Activated naive CD8-positive, alpha-beta T cell treated with anti-CD3 and anti-CD28 coated beads, Interleukin-2, amount 50 U/mL, for 16 hours (primary cell): ENCODE data around the gene ITGB3.
"Not testable (repeated sequence)": the region's sequence is repeated elsewhere in the genome, so short reads cannot be mapped to it uniquely, and the experiment has no call there.

ENCODE experiments used
- DNase-seq: peaks from one replicate; pipeline ENCODE4 v3.0.0-alpha.2; 2020; ENCODE audit warnings: low read depth, low spot score

The ITGB3 gene

GRCh38 chr17:47244697-47245096, 8.9 kb upstream of the ITGB3 start:
- no peak for DNase-seq

- DNase-seq: no peak
These were observed 7.5 kb upstream of the ITGB3 start for GRCh38 chr17:47246120-47246519.

DNA sequence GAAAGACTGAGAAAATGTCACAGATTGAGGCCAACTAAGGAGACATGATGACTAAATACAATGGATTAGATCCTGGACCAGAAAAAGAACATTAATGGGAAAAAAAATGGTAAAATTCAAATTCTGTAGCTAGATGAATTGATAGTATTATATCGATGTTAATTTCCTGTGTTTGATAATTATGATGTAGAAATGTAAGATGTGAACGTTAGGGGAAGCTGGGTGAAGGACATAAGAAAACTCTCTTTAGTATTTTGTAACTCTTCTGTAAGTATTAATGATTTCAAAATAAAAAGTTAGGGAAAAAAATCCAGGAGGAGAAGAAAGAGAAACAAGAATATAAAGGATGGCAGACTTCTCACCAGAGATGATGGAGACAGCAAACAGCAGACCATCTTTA, 2.8 kb upstream of the ITGB3 start:
- DNase-seq: no peak

DNA sequence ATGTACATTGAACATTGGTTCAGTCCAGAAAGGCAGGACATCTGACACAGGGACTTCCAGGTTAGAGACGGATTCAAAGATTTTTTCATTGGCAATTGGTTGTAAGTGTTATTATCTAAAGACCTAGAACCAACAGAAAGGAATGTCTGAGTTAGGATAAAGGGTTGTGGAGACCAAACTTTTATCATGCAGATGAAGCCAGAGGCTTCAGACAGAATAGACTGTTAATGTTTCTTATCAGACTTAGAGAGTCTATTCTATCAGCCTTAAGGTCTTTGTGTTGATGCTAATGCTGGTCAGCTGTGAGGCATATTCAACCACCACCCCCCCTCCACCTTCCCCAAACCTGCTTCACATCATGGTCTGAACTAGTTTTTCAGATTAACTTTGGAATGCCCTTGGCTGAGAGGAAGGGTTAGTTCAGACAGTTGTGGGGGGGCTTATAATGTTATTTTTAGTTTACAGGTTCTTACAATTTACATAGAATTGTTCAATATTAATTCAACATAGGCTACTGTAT, 2.1 kb upstream of the ITGB3 start:
- no peak for DNase-seq

- no peak for DNase-seq
These were observed 1.4 kb upstream of the ITGB3 start for GRCh38 chr17:47252209-47252608.

DNA sequence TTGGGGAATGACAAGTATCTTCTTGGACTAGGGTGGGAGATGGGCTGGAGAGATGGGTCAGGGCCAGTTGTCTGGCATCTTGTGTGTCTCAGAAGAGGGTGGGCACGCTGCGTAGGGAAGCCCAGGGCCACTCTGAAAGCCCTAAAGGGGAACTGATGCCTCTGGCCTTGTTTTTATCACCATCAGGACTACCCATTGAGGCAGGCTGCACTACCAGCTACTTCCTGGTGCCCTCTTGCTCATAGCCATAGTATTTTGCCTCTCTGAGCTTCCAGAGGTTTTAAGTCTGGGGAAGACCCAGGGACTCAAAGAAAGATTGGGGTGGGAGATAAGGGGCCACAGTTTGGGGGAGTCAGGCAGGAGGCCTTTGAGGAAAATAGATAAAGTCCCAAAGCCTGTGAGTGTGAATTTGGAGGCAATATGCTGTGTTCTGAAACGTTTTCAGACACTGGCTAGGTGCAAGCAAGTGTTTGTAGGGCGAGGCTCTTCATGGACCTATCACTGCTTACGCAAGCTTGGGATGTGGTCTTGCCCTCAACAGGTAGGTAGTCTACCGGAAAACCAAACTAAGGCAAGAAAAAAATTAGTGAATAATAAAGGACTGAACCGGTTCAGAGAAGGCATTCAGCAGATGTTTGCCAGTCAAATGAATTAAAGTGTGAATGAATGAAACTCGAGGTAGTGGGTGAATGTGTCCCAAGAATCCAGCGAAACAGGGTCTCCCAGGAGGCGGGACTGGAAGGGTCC, 688 bp upstream of the ITGB3 start:
- DNase-seq: no peak

GRCh38 chr17:47254403-47254943, 846 bp downstream of the ITGB3 start:
- no peak for DNase-seq

- no peak for DNase-seq
These were observed 4.2 kb downstream of the ITGB3 start for GRCh38 chr17:47257651-47258339.

- no peak for DNase-seq
These were observed 9.0 kb downstream of the ITGB3 start for GRCh38 chr17:47262586-47262985.

DNA sequence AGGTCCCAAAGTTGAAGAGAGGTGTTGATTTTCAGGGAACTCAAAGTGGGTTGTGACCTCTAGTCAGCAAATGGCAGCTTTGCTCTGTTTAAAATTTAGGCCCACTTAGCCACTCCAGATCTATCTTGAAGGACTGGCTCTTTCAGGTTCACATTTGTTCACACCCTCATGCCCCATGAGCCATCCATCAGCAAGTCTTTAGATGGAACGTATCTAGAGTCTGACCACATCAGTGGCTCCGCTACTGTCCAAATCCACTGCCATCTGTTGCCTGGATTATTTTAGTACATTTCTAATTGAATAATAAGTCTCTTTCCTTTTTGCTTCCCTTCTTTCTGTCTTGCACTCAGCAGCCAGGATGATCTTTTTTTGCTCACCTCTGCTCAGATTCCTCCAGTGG, 10.5 kb downstream of the ITGB3 start:
- DNase-seq: no peak

DNA sequence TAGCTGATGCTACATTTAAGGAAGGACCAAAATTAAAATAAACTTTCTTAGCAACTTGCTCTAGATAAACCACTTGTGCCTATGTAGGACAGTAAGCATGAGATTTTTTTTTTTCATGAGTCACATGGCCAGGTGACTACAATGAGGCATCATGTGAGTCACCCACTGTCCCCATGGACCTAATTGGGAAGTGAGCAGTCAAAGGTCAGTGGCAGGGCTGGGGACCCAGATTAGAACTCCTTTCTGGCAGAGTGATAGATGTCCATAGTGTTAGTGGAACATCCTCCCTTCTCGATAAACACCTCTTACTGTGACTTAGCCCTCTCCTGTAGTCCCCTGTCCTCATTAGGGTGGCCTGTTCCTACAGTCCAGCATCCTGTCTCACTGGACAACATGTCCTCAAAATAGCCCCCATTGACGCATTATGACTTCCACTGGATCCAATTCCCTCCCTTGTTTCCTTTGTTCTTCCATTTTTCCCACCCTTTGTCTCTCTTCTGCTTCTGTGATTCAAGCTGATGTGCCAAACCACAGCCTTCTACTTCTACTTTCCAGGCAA, 12.4 kb downstream of the ITGB3 start:
- DNase-seq: no peak

DNA sequence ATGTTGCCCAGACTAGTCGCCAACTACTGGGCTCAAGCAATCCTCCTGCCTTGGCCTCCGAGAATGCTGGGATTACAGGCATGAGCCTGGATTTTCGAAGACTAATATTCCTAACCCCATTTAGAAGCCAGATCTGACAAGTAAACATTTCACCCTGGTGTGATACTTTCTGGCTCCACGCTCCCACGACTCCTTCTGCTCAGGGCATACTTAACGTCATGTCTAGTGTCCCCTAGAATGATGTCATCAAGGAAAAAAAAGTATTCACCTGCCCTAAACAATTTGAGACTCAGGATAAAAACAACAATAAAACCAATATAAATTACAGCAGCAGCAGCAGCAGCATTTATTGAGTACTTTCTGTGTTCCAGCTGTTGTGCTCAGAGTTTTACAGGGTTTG, 13.2 kb downstream of the ITGB3 start:
- DNase-seq: no peak

GRCh38 chr17:47267354-47267828, 13.8 kb downstream of the ITGB3 start:
- DNase-seq: no peak

GRCh38 chr17:47268964-47269363, 15.3 kb downstream of the ITGB3 start:
- DNase-seq: not testable (repeated sequence)

GRCh38 chr17:47269561-47270280, 16.1 kb downstream of the ITGB3 start:
- DNase-seq: not testable (repeated sequence)

DNA sequence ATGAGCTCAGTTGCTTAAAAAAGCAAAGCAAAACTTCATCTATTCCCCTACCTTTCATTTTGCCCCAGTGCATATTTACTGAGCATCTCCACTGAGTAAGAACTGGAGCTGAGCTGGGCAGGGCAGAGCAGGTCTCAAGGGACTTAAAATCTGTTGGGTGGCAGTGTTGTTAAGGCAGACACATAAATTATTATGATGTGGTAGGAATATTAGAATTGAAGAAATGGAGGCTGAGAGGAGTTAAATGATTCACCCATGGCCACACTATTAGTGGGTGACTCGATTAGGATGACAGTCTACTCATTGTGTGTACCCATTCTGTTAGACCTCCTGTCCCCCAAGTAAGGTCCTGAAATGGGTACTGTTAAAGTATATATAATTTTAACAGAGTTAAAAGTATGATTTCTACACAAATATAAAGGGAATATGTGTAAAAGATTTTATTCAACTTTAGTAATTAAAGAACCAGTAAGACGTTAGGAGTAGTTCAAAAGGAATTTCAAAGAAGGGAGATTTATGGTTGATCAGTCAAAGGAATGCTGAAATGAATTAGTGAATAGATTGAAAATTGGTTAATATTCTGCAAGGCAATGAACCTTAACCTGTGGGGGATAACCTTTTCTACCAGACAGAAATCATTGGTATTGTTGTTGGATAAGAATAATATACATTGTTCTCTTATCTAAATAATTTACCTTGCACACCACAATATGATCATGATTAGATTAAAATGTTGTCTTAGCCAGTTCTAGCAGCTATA, 17.5 kb downstream of the ITGB3 start:
- no peak for DNase-seq

- no peak for DNase-seq
These were observed 18.9 kb downstream of the ITGB3 start for GRCh38 chr17:47272491-47272890.

DNA sequence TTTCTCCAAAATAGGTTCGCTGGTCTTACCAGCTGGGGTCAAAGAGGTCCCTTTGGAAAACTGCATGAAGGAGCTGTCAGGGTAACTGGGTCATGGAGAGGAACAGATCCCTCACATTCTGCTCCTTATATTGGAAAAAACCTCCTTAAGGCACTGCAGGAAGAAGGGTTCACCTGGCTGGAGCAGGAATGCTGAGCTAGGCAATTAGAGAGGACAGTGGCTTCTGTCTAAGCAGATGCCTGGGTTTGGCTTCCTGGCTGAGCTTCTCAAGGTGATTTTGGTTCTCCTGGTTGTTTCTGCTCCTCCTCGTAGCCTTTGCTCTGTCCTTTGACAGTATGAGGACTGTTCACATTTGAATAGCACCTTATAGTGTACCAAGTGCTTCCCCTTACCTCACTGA, 19.6 kb downstream of the ITGB3 start:
- DNase-seq: no peak

DNA sequence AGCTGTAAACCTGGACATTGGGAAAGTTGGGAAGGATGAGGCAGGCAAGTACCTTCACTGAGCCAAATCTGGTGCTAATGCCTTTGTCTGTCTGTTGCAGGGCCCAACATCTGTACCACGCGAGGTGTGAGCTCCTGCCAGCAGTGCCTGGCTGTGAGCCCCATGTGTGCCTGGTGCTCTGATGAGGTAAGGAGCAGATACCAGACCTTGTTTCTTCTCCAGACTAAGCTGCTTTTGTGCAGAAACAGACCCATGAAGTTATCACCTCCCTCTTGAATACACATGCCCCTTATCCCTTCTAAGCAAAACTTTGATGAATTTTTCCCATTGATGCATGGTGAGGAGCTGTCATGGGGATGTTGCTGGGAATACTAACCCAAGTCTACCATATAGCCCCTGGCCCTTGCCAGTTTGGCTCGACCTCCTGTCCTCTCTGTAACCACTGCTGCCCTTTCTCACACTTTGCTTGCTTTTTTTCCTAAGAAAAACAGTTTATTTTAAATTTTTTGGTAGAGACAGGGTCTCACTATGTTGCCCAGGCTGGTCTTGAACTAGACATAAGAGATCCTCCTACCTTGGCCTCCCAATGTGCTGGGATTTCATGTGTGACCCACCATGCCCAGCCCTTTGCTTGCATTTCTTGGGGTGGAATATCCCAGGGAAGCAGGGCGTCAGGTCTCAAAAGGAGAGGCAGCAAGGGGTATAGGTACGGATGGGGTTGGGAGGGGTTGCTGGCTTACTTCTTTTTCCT, 20.9 kb downstream of the ITGB3 start:
- no peak for DNase-seq
